Erythroblast (primary cell): ENCODE measurements around the gene IRF7.

Source experiments
- DNase-seq, 2 experiments: peaks; one replicate each; lab custom pipeline; 2025; lab: John Stamatoyannopoulos, UW
- GATA1 ChIP-seq: IDR thresholded peaks from 2 replicates; pipeline ENCODE4 v1.6.1; 2011; ENCODE audit warnings: low read depth, mild to moderate bottlenecking, control low read depth, low read length, moderate library complexity
- POLR2A ChIP-seq: IDR thresholded peaks from 2 replicates; pipeline ENCODE4 v1.6.1; 2011; ENCODE audit warnings: mild to moderate bottlenecking, low read length

Gene IRF7

DNA sequence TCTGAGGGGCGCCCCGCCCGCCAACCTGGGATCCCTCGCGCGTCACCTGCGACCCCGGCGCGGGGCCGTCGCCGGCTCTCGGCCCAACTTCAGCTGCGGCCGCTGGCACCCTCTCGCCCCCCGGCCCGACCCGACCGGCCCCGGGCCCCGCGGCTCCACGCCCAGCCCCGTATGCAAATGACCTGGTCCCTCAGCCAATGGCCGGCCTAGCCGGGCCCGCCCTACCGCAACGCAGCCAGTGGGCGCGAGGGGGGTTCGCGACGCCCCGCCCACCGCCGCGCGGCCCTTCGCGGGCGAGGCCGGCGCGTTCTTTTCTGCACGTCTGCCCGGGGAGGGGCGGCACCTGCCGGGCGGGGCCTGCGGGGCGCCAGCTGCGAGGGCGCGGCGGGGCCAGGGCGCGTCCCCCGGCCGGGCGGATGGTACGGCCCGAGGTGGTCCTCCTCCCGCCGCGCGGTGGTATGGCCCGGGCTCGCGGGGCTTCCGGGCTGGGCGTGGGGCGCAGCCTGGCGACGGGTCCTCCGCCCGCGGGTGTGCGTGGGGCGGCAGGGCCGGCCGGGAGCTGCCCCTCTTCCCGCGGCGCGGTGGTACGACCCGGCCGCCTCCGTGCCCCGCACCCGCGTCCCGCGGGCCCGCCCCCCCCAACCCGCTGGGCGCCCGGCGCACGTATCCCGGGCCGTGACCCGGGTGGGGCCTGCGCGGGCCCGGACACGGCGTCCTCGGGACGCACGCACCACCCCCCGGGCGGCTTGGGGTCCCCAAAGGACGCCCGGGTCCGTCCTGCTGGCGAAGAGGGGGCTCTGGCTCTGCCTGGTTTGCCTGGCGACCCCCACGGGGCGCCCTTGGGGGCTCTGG, 47.2 kb downstream of the IRF7 start:
- DNase-seq = peak; percentile 96
- peak; percentile 62 for TF ChIP-seq POLR2A
- TF ChIP-seq GATA1 = no peak

DNA sequence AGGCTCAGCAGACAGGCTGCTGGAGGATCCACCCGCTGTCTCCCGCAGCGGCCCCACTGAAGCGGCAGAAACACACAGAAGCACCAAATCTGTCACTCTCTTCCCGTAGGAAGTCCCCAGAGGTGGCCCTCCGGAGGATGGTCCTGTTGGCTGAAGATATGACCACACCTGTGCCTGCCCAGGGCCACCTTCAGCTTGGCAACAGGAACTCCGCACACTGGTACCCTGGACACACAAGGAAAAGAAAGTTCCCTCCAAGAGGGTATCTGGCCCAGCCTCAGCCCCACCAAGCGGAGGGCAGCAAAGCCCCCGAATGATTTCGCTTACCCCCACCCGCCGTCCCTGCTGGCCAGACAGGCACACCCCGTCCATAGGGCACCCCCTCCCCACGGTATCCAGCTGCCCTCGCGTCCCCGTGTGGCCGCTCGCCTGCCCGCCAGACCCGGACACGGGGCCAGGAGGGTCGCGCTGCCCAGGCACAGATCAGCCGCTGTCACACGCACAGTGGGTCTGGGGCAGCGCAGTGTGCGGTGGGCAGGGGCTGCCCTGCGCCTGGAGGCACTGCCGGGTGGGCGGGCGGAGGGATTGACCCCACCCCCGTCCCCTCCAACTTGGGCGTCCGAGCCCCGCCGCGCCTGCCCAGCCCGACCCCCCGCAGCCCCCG, 48.0 kb downstream of the IRF7 start:
- DNase-seq = no peak
- TF ChIP-seq POLR2A = no peak
- TF ChIP-seq GATA1 = no peak

DNA sequence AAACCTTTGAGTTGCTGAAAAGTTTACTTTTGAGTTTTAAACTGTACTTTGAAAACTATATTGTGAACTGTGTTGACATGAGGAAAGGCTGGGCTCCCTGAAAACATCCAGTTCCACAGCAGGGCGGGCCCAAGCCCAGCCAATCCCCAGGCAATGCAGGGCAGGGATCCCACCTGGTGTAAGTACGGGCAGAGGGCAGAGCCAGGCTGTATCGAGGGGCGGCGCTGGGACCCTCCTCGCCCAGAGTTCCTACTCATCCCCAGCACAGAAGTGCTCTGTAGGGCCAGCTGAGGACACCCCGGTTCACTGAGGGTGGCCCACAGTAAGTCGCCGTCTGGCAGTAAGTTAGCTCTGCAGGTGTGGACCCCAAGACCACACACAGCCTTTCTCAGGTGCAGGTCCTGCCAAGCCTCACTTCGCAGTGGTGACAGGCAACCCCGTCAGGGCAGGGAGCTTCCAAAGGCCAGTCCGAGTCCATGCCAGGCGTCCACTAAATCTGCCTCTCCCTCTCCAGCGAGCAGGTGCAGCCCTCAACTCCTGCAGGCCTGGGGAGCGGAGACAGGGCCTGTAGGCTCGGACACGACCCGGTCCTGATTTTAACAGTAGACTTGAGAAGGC, 48.6 kb downstream of the IRF7 start:
- no peak for TF ChIP-seq POLR2A
- no peak for TF ChIP-seq GATA1

DNA sequence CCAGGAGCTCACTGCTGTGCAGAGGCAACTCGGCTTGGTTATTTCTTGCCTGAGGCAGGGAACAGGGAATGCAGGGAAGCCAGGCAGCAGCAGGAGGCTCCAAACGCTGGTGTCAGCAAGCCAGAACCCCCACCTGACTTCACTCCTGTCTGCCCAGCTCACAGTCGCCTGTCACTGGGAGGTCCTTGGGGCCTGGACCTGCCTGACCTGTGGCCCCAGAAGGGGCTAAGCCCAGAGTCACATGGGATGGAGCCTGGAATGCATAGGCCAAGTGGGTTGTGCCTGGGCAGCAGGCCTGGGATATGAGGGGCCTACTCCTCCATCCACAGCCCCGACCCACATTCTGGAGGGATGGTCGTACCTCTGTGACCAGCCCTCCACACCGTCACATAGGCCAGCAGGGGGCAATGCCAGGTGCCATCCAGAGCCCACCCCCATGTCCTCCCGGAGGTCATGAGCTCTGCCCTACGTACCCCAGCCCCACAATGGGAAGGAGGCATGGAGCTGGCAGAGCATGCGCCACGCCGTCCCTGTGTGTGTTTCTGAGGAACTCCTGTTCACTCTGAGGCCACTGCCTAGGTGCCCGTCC, 49.7 kb downstream of the IRF7 start:
- DNase-seq = no peak
- TF ChIP-seq GATA1 (no peak), POLR2A (no peak)

More for the DNA sequence above, 48.6 kb downstream of the IRF7 start:
- no peak for DNase-seq

DNA sequence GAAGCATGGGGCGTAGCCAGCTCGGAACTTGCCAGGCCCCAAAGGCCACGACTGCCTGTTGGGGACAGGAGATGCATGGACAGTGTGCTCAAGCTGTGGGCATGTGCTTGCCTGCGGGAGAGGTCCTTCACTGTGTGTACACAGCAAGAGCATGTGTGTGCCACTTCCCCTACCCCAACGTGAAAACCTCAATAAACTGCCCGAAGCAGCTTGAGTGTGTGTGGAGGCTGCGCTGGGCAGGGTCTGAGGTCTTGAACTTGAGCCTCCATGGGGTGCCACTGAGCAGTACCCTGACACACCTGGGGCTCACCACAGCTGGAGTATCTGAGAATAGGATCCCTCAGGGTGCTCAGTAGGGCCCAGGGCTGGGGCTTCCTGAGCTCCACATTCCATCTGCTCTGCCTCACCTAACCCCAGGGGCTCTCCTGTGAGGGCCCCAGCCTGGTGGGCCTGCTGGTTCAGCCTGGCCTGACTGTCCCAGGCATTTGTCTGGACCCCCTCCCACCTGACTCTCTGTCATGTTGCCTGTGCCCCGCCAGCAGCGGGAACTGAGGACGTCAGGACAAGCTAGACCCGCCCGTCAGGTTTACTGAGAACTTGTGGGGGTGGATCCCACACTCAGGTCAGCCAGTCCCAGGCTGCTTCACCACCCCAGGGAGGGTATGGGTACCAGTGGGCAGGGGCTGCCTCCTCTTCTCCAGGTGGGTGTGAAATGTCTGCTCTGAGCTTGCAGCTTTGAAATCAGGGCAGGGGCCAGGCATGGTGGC, 51.8 kb downstream of the IRF7 start:
- DNase-seq = no peak
- TF ChIP-seq GATA1 (no peak), POLR2A (peak; percentile 28)

DNA sequence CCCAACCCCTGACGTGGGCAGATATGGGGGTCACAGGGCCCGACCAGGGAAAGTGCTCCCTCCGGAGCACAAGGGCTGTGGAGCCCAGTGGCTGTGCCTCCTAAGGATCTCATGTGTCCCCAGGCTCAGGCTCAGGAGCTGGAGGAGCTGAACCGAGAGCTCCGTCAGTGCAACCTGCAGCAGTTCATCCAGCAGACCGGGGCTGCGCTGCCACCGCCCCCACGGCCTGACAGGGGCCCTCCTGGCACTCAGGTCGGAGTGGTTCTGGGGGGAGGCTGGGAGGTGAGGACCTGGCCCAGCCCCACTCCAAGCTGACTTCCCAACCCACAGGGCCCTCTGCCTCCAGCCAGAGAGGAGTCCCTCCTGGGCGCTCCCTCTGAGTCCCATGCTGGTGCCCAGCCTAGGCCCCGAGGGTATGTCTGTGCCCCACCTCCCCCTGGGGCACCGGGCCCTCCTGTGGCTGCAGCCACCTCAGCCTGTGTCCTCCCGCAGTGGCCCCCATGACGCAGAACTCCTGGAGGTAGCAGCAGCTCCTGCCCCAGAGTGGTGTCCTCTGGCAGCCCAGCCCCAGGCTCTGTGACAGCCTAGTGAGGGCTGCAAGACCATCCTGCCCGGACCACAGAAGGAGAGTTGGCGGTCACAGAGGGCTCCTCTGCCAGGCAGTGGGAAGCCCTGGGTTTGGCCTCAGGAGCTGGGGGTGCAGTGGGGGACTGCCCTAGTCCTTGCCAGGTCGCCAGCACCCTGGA, 52.5 kb downstream of the IRF7 start:
- no peak for DNase-seq
- no peak for TF ChIP-seq GATA1
- no peak for TF ChIP-seq POLR2A
